HepG2 (cell line): Measurements from ENCODE around the gene UBE3B. TPM values are rescaled to one million over a fixed set of nuclear protein-coding genes. Genes with fewer than 3 reads are reported as not detected.

ENCODE experiments used
- ATAC-seq: fragments of 200-7000 bp; cut with Tn5 transposase; 3 replicates; pipeline ENCODE4 v1.9.1; 2020; ENCODE audit warnings: mild to moderate bottlenecking, moderate library complexity
- BruUV-seq: library from RNA; stranded (reverse); fragments of 400-500 nt; replicated peaks from 2 replicates; lab custom pipeline; 2021; lab: Mats Ljungman, UMichigan
- CTCF ChIA-PET: fragments of 300-600 bp; formaldehyde crosslinking; extraction: SDS; loops from one replicate; lab custom pipeline; 2021; ENCODE audit warnings: low total read pairs, inconsistent platforms, low intra/inter-chr PET ratio; lab: Yijun Ruan, JAX
- POLR2A ChIA-PET: fragments of 350-600 bp; sonication (Branson Sonifier 250); formaldehyde crosslinking; loops from one replicate; lab custom pipeline; 2020; ENCODE audit warnings: antibody characterized with exemption, inconsistent platforms; lab: Yijun Ruan, JAX
- DNase-seq: peaks from one replicate; pipeline ENCODE4 v3.0.0-alpha.2; 2015; ENCODE audit warnings: low spot score
- FAIRE-seq: peaks from 3 replicates; lab custom pipeline; 2011; peaks lifted over from hg19 to GRCh38; lab: Jason Lieb, UNC
- H2AFZ ChIP-seq: one replicate; pipeline ENCODE4 v1.6.1; 2011; ENCODE audit warnings: low read length, inconsistent platforms
- H3K27ac ChIP-seq: fragments of 300-600 bp; 3 replicates; pipeline ENCODE4 v1.8.0; 2011; ENCODE audit warnings: mixed run types, mild to moderate bottlenecking, mixed read lengths, low read length, inconsistent platforms; ENCODE audit not compliant: insufficient read depth; ENCODE audit errors: extremely low read length
- H3K27me3 ChIP-seq, 2 experiments: fragments of 200-600 bp in 1 of 2; 2 replicates in 1 of 2; 3 replicates in 1 of 2; pipeline versions ENCODE4 v1.6.0 to v1.8.0; 2011; ENCODE audit warnings: low read length in 2 of 2, mild to moderate bottlenecking in 2 of 2, moderate library complexity in 2 of 2, inconsistent platforms in 1 of 2; ENCODE audit not compliant: insufficient read depth in 2 of 2, control insufficient read depth in 1 of 2
- H3K36me3 ChIP-seq, 2 experiments: fragments of 200-600 bp in 1 of 2; replicated peaks in 1 of 2; 2 replicates in 1 of 2; 3 replicates in 1 of 2; pipeline versions ENCODE4 v1.5.1 to v1.8.0; 2011; ENCODE audit warnings: low read length in 2 of 2, inconsistent platforms in 1 of 2; ENCODE audit not compliant: insufficient read depth in 2 of 2, control insufficient read depth in 1 of 2
- H3K4me1 ChIP-seq: 2 replicates; pipeline ENCODE4 v1.5.1; 2012; ENCODE audit warnings: low read length, inconsistent platforms; ENCODE audit not compliant: insufficient read depth
- H3K4me2 ChIP-seq: 2 replicates; pipeline ENCODE4 v1.6.0; 2011; ENCODE audit warnings: low read depth, low read length, inconsistent platforms
- H3K4me3 ChIP-seq, 3 experiments: fragments of 200-600 bp in 1 of 3; sonication (generic), shearing (Covaris generic) in 1 of 3; replicated peaks in 1 of 3; 2 replicates each; pipeline ENCODE4 v1.5.1; 2011 to 2016; ENCODE audit warnings: low read length in 3 of 3, inconsistent platforms in 2 of 3, low read depth in 2 of 3, mild to moderate bottlenecking in 2 of 3, control low read depth in 1 of 3, mixed read lengths in 1 of 3; ENCODE audit not compliant: insufficient read depth in 1 of 3
- H3K79me2 ChIP-seq: one replicate; pipeline ENCODE4 v1.6.1; 2011; ENCODE audit warnings: low read length, inconsistent platforms; ENCODE audit not compliant: insufficient read depth
- H3K9ac ChIP-seq: 2 replicates; pipeline ENCODE4 v1.6.0; 2011; ENCODE audit warnings: mild to moderate bottlenecking, low read depth, low read length, inconsistent platforms; ENCODE audit not compliant: insufficient read depth
- H3K9me3 ChIP-seq: 2 replicates; pipeline ENCODE4 v1.5.1; 2012; ENCODE audit warnings: mild to moderate bottlenecking, low read length
- H4K20me1 ChIP-seq: 2 replicates; pipeline ENCODE4 v1.6.0; 2011; ENCODE audit warnings: inconsistent platforms, mild to moderate bottlenecking, low read length, moderate library complexity; ENCODE audit not compliant: insufficient read depth
- ETV6 ChIP-seq: sonication (generic); formaldehyde crosslinking; conservative IDR thresholded peaks from 2 replicates; pipeline ENCODE4 v1.4.0; 2020; ENCODE audit warnings: missing genetic modification reagents
- HNRNPK ChIP-seq: fragments of 200-400 bp; formaldehyde crosslinking; IDR thresholded peaks from 2 replicates; pipeline ENCODE4 v1.6.1; 2018; ENCODE audit warnings: low read length, low read depth, moderate library complexity, mild to moderate bottlenecking; ENCODE audit not compliant: poor library complexity, severe bottlenecking
- MYPOP ChIP-seq: sonication (generic); formaldehyde crosslinking; IDR thresholded peaks from 2 replicates; pipeline ENCODE4 v1.8.1; 2023; ENCODE audit warnings: mild to moderate bottlenecking, moderate library complexity, missing genetic modification reagents
- NFKBIZ ChIP-seq: IDR thresholded peaks from 2 replicates; pipeline ENCODE4 v1.6.1; 2018; ENCODE audit warnings: missing genetic modification reagents, missing compliant biosample characterization
- SETDB1 ChIP-seq: sonication (generic); formaldehyde crosslinking; IDR thresholded peaks from 2 replicates; pipeline ENCODE4 v1.5.1; 2020; ENCODE audit warnings: missing genetic modification reagents, mild to moderate bottlenecking, borderline replicate concordance
- YEATS4 ChIP-seq: sonication (generic); formaldehyde crosslinking; IDR thresholded peaks from 2 replicates; pipeline ENCODE4 v1.4.0; 2020; ENCODE audit warnings: missing genetic modification reagents, borderline replicate concordance
- ZFP82 ChIP-seq: sonication (generic); formaldehyde crosslinking; IDR thresholded peaks from 2 replicates; pipeline ENCODE4 v1.5.1; 2020; ENCODE audit warnings: mild to moderate bottlenecking, missing genetic modification reagents, borderline replicate concordance
- ZFP90 ChIP-seq: sonication (generic); formaldehyde crosslinking; IDR thresholded peaks from 2 replicates; pipeline ENCODE4 v1.8.0; 2022; ENCODE audit warnings: missing genetic modification reagents, mild to moderate bottlenecking, inconsistent platforms, borderline replicate concordance
- ZNF263 ChIP-seq: sonication (generic); formaldehyde crosslinking; IDR thresholded peaks from 2 replicates; pipeline ENCODE4 v1.4.0; 2020; ENCODE audit warnings: missing genetic modification reagents
- ZNF275 ChIP-seq: sonication (generic); formaldehyde crosslinking; IDR thresholded peaks from 2 replicates; pipeline ENCODE4 v1.8.0; 2022; ENCODE audit warnings: missing genetic modification reagents, mild to moderate bottlenecking, inconsistent platforms, borderline replicate concordance
- ZNF724P ChIP-seq: sonication (generic); formaldehyde crosslinking; IDR thresholded peaks from 2 replicates; pipeline ENCODE4 v1.8.0; 2022; ENCODE audit warnings: missing genetic modification reagents, borderline replicate concordance
- WGBS: methylation state at CpG from one replicate; pipeline ENCODE4 v1.1.6; 2017; ENCODE audit warnings: low lambda C conversion rate; 5-methylcytosine and 5-hydroxymethylcytosine counted together
- in situ Hi-C: cut with HindIII; loops from 2 replicates; pipeline ENCODE4 v1.10.0; 2017; ENCODE audit warnings: low pct_unique_long_range_greater_than_20kb; ENCODE audit not compliant: extremely low pct_ligation_motif_present
- intact Hi-C: fragments of 100-400 bp; cut with micrococcal nuclease; formaldehyde crosslinking; loops from one replicate; pipeline ENCODE4 v1.10.0; 2022; ENCODE audit not compliant: unreplicated experiment
- polyA plus RNA-seq, 8 experiments: library from polyadenylated mRNA; depleted of rRNA in 3 of 8; stranded (reverse) in 7 of 8; unstranded in 1 of 8; fragments of >200 nt; fragmentation: Illumina TruSeq in 4 of 8; extraction: Trizol in 4 of 8; gene quantifications; 2 replicates each; pipeline versions ENCODE4 v1.2.1 to v1.2.3, GENCODE V29; 2011 to 2016; ENCODE audit warnings: low read depth in 4 of 8, missing spikeins in 1 of 8, mixed read lengths in 1 of 8; ENCODE audit not compliant: insufficient read depth in 1 of 8
- total RNA-seq, 5 experiments: library from RNA; depleted of rRNA; stranded (reverse); fragments of >200 nt; fragmentation: Illumina TruSeq; extraction: Trizol; gene quantifications; 2 replicates each; pipeline ENCODE4 v1.2.3, GENCODE V29; 2016; ENCODE audit warnings: low read depth in 1 of 5
- TF ChIP-seq, protein P1 (sequence below): sonication (generic); formaldehyde crosslinking; IDR thresholded peaks from 2 replicates; pipeline ENCODE4 v1.8.1; 2022; ENCODE audit warnings: mild to moderate bottlenecking, missing genetic modification reagents
- TF ChIP-seq, protein P2 (sequence below): IDR thresholded peaks from 2 replicates; pipeline ENCODE4 v1.6.1; 2016; ENCODE audit warnings: control low read depth
- TF ChIP-seq, protein P3 (sequence below): sonication (generic); formaldehyde crosslinking; IDR thresholded peaks from 2 replicates; pipeline ENCODE4 v1.8.1; 2023; ENCODE audit warnings: mild to moderate bottlenecking, missing genetic modification reagents, borderline replicate concordance
- TF ChIP-seq, protein P4 (sequence below): sonication (generic); formaldehyde crosslinking; conservative IDR thresholded peaks from 2 replicates; pipeline ENCODE4 v1.8.0; 2022; ENCODE audit warnings: mild to moderate bottlenecking, moderate library complexity, missing genetic modification reagents

Gene UBE3B
- total and polyA plus RNA-seq, 2 of the 13 experiments (the other 11 are each of a cell fraction or from before 2014, with no cell fraction given): 22.7 to 25.3 TPM

- ChIA-PET CTCF (no interaction called here), POLR2A (no interaction called here)
- in situ Hi-C loops: no loop called here
- H3K9me3 ChIP-seq: no peaks in the 10 kb centered on the region
- BruUV-seq: no TSS peak
- DNase-seq (no peak), ATAC-seq (no peak), FAIRE-seq (no peak)
- H3K4me1 ChIP-seq: peaks cover 10% of the 10 kb centered on the region
- WGBS: 81% methylated on average over 10 of the region's 10 CpGs
- intact Hi-C loops: no loop called here
- H3K79me2 ChIP-seq: no peaks in the 10 kb centered on the region
- no peak overlapping the region for H2AFZ ChIP-seq
- H3K27me3 ChIP-seq: no peaks in the 10 kb centered on the region
- TF ChIP-seq, protein P1, sequence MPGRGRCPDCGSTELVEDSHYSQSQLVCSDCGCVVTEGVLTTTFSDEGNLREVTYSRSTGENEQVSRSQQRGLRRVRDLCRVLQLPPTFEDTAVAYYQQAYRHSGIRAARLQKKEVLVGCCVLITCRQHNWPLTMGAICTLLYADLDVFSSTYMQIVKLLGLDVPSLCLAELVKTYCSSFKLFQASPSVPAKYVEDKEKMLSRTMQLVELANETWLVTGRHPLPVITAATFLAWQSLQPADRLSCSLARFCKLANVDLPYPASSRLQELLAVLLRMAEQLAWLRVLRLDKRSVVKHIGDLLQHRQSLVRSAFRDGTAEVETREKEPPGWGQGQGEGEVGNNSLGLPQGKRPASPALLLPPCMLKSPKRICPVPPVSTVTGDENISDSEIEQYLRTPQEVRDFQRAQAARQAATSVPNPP (CRISPR knock-in tag): no peak
- TF ChIP-seq ZFP90 (CRISPR knock-in tag) (no peak), YEATS4 (CRISPR knock-in tag) (no peak), ZNF275 (no peak), ZNF263 (CRISPR knock-in tag) (no peak), SETDB1 (no peak), HNRNPK (no peak), ZFP82 (no peak), ETV6 (CRISPR knock-in tag) (no peak), ZNF724P (CRISPR knock-in tag) (no peak), NFKBIZ (CRISPR knock-in tag) (no peak), MYPOP (CRISPR knock-in tag) (no peak)
- TF ChIP-seq, protein P2, sequence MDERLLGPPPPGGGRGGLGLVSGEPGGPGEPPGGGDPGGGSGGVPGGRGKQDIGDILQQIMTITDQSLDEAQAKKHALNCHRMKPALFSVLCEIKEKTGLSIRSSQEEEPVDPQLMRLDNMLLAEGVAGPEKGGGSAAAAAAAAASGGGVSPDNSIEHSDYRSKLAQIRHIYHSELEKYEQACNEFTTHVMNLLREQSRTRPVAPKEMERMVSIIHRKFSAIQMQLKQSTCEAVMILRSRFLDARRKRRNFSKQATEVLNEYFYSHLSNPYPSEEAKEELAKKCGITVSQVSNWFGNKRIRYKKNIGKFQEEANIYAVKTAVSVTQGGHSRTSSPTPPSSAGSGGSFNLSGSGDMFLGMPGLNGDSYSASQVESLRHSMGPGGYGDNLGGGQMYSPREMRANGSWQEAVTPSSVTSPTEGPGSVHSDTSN (CRISPR knock-in tag): no peak
- TF ChIP-seq, protein P3, sequence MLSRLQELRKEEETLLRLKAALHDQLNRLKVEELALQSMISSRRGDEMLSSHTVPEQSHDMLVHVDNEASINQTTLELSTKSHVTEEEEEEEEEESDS (CRISPR knock-in tag): no peak
- TF ChIP-seq, protein P4, sequence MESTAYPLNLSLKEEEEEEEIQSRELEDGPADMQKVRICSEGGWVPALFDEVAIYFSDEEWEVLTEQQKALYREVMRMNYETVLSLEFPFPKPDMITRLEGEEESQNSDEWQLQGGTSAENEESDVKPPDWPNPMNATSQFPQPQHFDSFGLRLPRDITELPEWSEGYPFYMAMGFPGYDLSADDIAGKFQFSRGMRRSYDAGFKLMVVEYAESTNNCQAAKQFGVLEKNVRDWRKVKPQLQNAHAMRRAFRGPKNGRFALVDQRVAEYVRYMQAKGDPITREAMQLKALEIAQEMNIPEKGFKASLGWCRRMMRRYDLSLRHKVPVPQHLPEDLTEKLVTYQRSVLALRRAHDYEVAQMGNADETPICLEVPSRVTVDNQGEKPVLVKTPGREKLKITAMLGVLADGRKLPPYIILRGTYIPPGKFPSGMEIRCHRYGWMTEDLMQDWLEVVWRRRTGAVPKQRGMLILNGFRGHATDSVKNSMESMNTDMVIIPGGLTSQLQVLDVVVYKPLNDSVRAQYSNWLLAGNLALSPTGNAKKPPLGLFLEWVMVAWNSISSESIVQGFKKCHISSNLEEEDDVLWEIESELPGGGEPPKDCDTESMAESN (CRISPR knock-in tag): no peak
- H4K20me1 ChIP-seq: no peaks in the 10 kb centered on the region
- H3K4me3 ChIP-seq: no peak overlapping the region
- H3K36me3 ChIP-seq: peaks cover 15 to 41% of the 10 kb centered on the region in 2 experiments
- H3K4me2 ChIP-seq: no peak overlapping the region
- no peak overlapping the region for H3K9ac ChIP-seq
- no peak overlapping the region for H3K27ac ChIP-seq
Observed at GRCh38 chr12:109521831-109522230, 44.4 kb downstream of the UBE3B start.
